Spleen (tissue), 7 donors: ENCODE data around the gene MGMT.

Experiments used
- POLR2A ChIP-seq, 3 donors: fragments of 450-650 bp; IDR thresholded peaks; one replicate each; pipeline ENCODE4 v1.5.1; 2017; ENCODE audit warnings: antibody characterized with exemption in 3 of 3, mild to moderate bottlenecking in 1 of 3
- POLR2AphosphoS5 ChIP-seq, 3 donors: sonication (generic); formaldehyde crosslinking; IDR thresholded peaks; one replicate each; pipeline ENCODE4 v1.5.1; 2017; ENCODE audit warnings: antibody characterized with exemption in 3 of 3
- TF ChIP-seq, protein P1 (sequence below), 11 experiments: fragments of 200-600 bp in 7 of 11; fragments of 450-650 bp in 4 of 11; sonication (generic) in 4 of 11; IDR thresholded peaks in 8 of 11; conservative IDR thresholded peaks in 3 of 11; 1 replicate in 7 of 11; 2 replicates in 4 of 11; pipeline versions ENCODE4 v1.4.0 to v1.8.0; 2016 to 2021; ENCODE audit warnings: antibody characterized with exemption in 11 of 11, inconsistent platforms in 4 of 11, mild to moderate bottlenecking in 1 of 11
- donor health status: DM: no; HTN: no; CAD: no; lungs with moderate emphysema.
- donor health status: DM: no; HTN: no; CAD: no.
- donor health status: DM: no; HTN: no; CAD: no.

GRCh38 chr10:129660569-129660968 is 193.5 kb downstream of the MGMT start:
- TF ChIP-seq POLR2A (IDR thresholded peaks at IDR 0.05) (no peak), POLR2AphosphoS5 (IDR thresholded peaks at IDR 0.05) (no peak)
- TF ChIP-seq, protein P1, sequence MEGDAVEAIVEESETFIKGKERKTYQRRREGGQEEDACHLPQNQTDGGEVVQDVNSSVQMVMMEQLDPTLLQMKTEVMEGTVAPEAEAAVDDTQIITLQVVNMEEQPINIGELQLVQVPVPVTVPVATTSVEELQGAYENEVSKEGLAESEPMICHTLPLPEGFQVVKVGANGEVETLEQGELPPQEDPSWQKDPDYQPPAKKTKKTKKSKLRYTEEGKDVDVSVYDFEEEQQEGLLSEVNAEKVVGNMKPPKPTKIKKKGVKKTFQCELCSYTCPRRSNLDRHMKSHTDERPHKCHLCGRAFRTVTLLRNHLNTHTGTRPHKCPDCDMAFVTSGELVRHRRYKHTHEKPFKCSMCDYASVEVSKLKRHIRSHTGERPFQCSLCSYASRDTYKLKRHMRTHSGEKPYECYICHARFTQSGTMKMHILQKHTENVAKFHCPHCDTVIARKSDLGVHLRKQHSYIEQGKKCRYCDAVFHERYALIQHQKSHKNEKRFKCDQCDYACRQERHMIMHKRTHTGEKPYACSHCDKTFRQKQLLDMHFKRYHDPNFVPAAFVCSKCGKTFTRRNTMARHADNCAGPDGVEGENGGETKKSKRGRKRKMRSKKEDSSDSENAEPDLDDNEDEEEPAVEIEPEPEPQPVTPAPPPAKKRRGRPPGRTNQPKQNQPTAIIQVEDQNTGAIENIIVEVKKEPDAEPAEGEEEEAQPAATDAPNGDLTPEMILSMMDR (IDR thresholded peaks at IDR 0.05 in 8 of 11, conservative IDR thresholded peaks at IDR 0.05 in 3 of 11), result no peak
